GM23338 (cell line): ENCODE measurements around the gene TLX1.
A peak's percentile ranks its signal among the peaks of the same experiment; 100 is the strongest.

Experiments used
- CREB1 ChIP-seq: fragments of 250-450 bp; sonication (Bioruptor Pico); IDR thresholded peaks from 2 replicates; pipeline ENCODE4 v1.5.0; 2020; ENCODE audit warnings: low read depth, mild to moderate bottlenecking, moderate library complexity
- CTCF ChIP-seq, 2 experiments: fragments of 200-600 bp in 1 of 2; sonication (generic) in 1 of 2; conservative IDR thresholded peaks; 2 replicates each; pipeline versions ENCODE4 v1.5.1 to v1.6.1; 2016 to 2017; ENCODE audit warnings: antibody characterized with exemption in 2 of 2, low read depth in 2 of 2, mild to moderate bottlenecking in 2 of 2, moderate library complexity in 1 of 2
- EZH2 ChIP-seq: fragments of 200-600 bp; sonication (generic); IDR thresholded peaks from one replicate; pipeline ENCODE4 v1.8.0; 2017; ENCODE audit warnings: antibody characterized with exemption, mild to moderate bottlenecking, low read depth; ENCODE audit not compliant: unreplicated experiment
- EZH2phosphoT487 ChIP-seq: fragments of 200-600 bp; sonication (generic); IDR thresholded peaks from one replicate; pipeline ENCODE4 v1.8.1; 2018; ENCODE audit warnings: antibody characterized with exemption; ENCODE audit not compliant: unreplicated experiment
- JUNB ChIP-seq: IDR thresholded peaks from one replicate; pipeline ENCODE4 v1.6.1; 2016; ENCODE audit warnings: antibody characterized with exemption; ENCODE audit not compliant: unreplicated experiment
- POLR2AphosphoS5 ChIP-seq: IDR thresholded peaks from 2 replicates; pipeline ENCODE4 v1.6.1; 2016; ENCODE audit warnings: antibody characterized with exemption, low read depth
- REST ChIP-seq: IDR thresholded peaks from one replicate; pipeline ENCODE4 v1.6.1; 2018; ENCODE audit warnings: antibody characterized with exemption; ENCODE audit not compliant: unreplicated experiment

- TF ChIP-seq EZH2phosphoT487 (no peak), CTCF (conservative IDR thresholded peaks at IDR 0.05; ENCODE audit: low read depth in 2 of 2) (no peak), REST (peak; percentile 50), CREB1 (no peak), POLR2AphosphoS5 (no peak), JUNB (no peak), EZH2 (no peak)
Observed at GRCh38 chr10:101092881-101093354, 38.2 kb upstream of the TLX1 start.
